Peyer's patch (tissue), 4 donors: ENCODE results near the gene ASB2.

Experiments used
- POLR2A ChIP-seq, 2 donors: fragments of 450-650 bp; IDR thresholded peaks; one replicate each; pipeline ENCODE4 v1.5.1; 2017; ENCODE audit warnings: antibody characterized with exemption in 2 of 2, mild to moderate bottlenecking in 2 of 2, moderate library complexity in 2 of 2
- TF ChIP-seq, protein P1 (sequence below), 6 experiments: fragments of 450-650 bp in 4 of 6; fragments of 200-600 bp in 2 of 6; sonication (generic) in 1 of 6; IDR thresholded peaks; one replicate each; pipeline ENCODE4 v1.5.1; 2017 to 2019; ENCODE audit warnings: antibody characterized with exemption in 6 of 6, mild to moderate bottlenecking in 3 of 6, moderate library complexity in 1 of 6

DNA sequence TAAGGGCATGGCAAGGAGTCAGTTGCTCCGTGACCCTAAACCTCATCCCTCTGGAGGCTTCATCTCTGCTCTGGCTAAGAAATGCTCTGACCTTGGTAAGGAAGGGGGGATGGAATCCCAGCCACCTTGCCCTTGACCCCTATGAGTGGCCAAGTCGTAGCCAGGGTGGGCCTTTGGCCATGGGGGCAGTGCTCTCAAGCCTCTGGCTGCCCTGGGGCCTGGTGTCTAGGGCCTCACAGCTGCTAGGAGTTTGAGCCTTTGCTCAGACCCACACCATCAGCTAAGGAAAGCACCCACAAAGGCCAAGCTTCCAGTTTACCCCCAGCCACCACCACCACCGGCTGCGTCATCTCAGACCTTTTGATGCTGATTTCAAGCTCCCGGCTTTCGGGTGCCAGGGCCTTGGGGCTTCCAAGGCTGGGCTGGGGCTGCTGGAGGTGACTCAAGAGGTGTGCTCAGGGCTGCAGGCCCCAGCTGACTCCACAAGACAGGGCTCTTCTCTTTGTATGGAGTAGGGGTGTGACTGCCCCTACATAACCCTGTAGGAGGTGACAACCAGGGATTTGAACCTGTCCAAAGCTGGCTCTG lies 3.7 kb downstream of the ASB2 start:
- TF ChIP-seq POLR2A (IDR thresholded peaks at IDR 0.05) = no peak
- TF ChIP-seq, protein P1, sequence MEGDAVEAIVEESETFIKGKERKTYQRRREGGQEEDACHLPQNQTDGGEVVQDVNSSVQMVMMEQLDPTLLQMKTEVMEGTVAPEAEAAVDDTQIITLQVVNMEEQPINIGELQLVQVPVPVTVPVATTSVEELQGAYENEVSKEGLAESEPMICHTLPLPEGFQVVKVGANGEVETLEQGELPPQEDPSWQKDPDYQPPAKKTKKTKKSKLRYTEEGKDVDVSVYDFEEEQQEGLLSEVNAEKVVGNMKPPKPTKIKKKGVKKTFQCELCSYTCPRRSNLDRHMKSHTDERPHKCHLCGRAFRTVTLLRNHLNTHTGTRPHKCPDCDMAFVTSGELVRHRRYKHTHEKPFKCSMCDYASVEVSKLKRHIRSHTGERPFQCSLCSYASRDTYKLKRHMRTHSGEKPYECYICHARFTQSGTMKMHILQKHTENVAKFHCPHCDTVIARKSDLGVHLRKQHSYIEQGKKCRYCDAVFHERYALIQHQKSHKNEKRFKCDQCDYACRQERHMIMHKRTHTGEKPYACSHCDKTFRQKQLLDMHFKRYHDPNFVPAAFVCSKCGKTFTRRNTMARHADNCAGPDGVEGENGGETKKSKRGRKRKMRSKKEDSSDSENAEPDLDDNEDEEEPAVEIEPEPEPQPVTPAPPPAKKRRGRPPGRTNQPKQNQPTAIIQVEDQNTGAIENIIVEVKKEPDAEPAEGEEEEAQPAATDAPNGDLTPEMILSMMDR (IDR thresholded peaks at IDR 0.05) = no peak
